Cardiac muscle cell (in vitro differentiated cells and primary cell): ENCODE results near the gene ASB4. TPM values are rescaled to one million over a fixed set of nuclear protein-coding genes. Genes with fewer than 3 reads are reported as not detected.
"Not testable (repeated sequence)": the region's sequence is repeated elsewhere in the genome, so short reads cannot be mapped to it uniquely, and the experiment has no call there.

ENCODE experiments used
- DNase-seq, 2 donors: peaks; one replicate each; pipeline versions ENCODE4 v3.0.0 to v3.0.0-alpha.2; 2010 to 2017; ENCODE audit warnings: low read depth in 1 of 2, low spot score in 1 of 2
- H3K27ac ChIP-seq: fragments of 200-600 bp; sonication (generic); 2 replicates; pipeline ENCODE4 v1.5.1; 2016
- H3K27me3 ChIP-seq: fragments of 200-600 bp; sonication (generic); 2 replicates; pipeline ENCODE4 v1.6.0; 2016; ENCODE audit warnings: control low read depth
- H3K36me3 ChIP-seq: fragments of 200-600 bp; sonication (generic); 2 replicates; pipeline ENCODE4 v1.5.1; 2016; ENCODE audit warnings: control low read depth
- H3K4me1 ChIP-seq: fragments of 200-600 bp; sonication (generic); 2 replicates; pipeline ENCODE4 v1.8.1; 2017; ENCODE audit warnings: low read depth, mild to moderate bottlenecking, mixed run types
- H3K4me3 ChIP-seq: fragments of 200-600 bp; sonication (generic); 2 replicates; pipeline ENCODE4 v1.5.1; 2016; ENCODE audit warnings: mild to moderate bottlenecking
- H3K9me3 ChIP-seq: fragments of 200-600 bp; sonication (generic); 2 replicates; pipeline ENCODE4 v1.5.1; 2017; ENCODE audit warnings: low read depth, mild to moderate bottlenecking, control low read depth
- CTCF ChIP-seq: IDR thresholded peaks from 2 replicates; pipeline ENCODE4 v1.5.1; 2012; ENCODE audit warnings: low read depth, mild to moderate bottlenecking, low read length
- polyA plus RNA-seq: library from polyadenylated mRNA; unstranded; fragments of >200 nt; fragmentation: Nextera tagmentation; extraction: Ambion mirVana; gene quantifications from 2 replicates; pipeline ENCODE4 v1.2.1, GENCODE V29; 2016
- total RNA-seq: library from RNA; depleted of rRNA; stranded (reverse); fragments of >200 nt; gene quantifications from 2 replicates; pipeline ENCODE4 v1.2.3, GENCODE V29; 2016

Gene ASB4
- total and polyA plus RNA-seq, 2 experiments from 2014 or later, result 0.13 TPM; not detected in 1

DNA sequence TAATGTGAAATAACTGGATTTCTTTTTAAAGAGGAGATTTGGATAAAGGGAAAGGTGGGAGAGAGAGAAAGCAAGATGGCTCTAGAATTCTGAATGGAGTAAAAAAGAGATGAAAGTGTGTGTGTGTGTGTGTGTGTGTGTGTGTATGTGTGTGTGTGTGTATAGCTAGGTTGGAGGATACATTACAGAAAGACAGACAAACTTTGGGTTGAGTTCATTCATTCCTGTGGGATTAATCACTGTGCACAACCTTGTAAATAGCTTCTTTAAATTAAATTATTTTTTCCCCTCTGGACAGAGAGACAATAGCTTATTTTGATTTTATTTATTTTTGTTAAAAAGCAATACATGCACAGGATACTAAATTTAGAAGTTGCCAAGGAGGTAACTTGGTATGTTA, 7.5 kb downstream of the ASB4 start:
- Histone ChIP-seq H3K36me3 (no peaks in the 10 kb centered on the region), H3K4me3 (no peak overlapping the region), H3K27me3 (no peaks in the 10 kb centered on the region), H3K9me3 (no peaks in the 10 kb centered on the region), H3K4me1 (peaks cover 8% of the 10 kb centered on the region), H3K27ac (no peak overlapping the region)
- TF ChIP-seq CTCF, result no peak
- no peak for DNase-seq

GRCh38 chr7:95493844-95494243, 8.1 kb downstream of the ASB4 start:
- DNase-seq, result no peak
- TF ChIP-seq CTCF, result no peak
- Histone ChIP-seq H3K27me3 (no peaks in the 10 kb centered on the region), H3K27ac (no peak overlapping the region), H3K9me3 (no peaks in the 10 kb centered on the region), H3K4me3 (no peak overlapping the region), H3K36me3 (no peaks in the 10 kb centered on the region), H3K4me1 (peaks cover 8% of the 10 kb centered on the region)

DNA sequence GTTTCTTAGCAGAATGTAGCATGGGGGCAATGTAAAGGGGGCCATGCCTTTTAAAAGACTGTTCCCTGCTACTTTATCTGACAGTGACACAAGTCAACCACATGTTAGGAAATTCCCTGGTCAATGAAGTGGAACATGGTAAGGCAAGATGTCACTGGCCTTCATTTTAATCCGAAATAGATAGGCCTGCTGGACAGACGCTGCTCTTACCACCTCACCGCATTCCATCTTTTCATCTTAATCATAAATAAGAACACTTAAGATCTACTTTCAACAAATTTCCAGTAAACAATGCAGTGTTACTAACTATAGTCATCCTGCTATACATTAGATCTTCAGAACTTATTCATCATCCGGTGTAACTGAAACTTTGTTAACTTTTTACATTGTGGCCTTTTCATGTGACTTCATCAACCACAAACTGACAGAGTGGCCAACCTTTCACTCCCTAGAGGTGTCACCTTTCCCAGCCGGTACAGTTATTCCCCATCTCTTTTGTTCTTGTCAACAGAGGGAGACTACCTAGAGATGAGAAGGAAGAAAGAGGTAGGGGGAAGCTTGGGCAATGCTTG, 15.6 kb downstream of the ASB4 start:
- H3K27ac ChIP-seq, result no peak overlapping the region
- no peaks in the 10 kb centered on the region for H3K27me3 ChIP-seq
- TF ChIP-seq CTCF, result no peak
- no peaks in the 10 kb centered on the region for H3K9me3 ChIP-seq
- no peaks in the 10 kb centered on the region for H3K36me3 ChIP-seq
- H3K4me3 ChIP-seq, result no peak overlapping the region
- no peak for DNase-seq
- H3K4me1 ChIP-seq, result no peaks in the 10 kb centered on the region

DNA sequence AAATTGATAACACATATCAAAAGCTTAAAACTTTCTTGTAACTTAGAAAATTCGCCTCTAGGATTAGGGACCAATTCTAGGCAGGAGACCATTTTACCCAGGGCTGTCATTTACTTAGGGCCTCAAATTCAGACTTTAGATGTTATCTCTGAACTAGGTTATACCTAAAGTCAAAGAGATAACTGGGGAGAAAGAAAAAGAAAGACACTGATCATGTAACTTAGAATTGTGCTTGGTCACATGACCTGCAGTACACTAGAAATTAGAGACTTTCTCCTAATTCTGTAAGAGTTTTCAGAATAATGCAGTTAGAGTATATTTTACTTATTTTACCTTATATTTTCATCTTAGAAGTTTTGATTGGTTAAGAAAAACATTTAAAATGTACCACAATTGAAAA, 16.7 kb downstream of the ASB4 start:
- Histone ChIP-seq H3K4me3 (no peak overlapping the region), H3K27ac (no peak overlapping the region), H3K9me3 (no peaks in the 10 kb centered on the region), H3K4me1 (no peaks in the 10 kb centered on the region), H3K27me3 (no peaks in the 10 kb centered on the region), H3K36me3 (no peaks in the 10 kb centered on the region)
- no peak for DNase-seq
- no peak for TF ChIP-seq CTCF

GRCh38 chr7:95503271-95504131, 17.8 kb downstream of the ASB4 start:
- Histone ChIP-seq H3K4me3 (no peak overlapping the region), H3K27me3 (no peaks in the 10 kb centered on the region), H3K27ac (no peak overlapping the region), H3K36me3 (no peaks in the 10 kb centered on the region), H3K4me1 (no peaks in the 10 kb centered on the region), H3K9me3 (no peaks in the 10 kb centered on the region)
- TF ChIP-seq CTCF, result no peak
- no peak for DNase-seq

DNA sequence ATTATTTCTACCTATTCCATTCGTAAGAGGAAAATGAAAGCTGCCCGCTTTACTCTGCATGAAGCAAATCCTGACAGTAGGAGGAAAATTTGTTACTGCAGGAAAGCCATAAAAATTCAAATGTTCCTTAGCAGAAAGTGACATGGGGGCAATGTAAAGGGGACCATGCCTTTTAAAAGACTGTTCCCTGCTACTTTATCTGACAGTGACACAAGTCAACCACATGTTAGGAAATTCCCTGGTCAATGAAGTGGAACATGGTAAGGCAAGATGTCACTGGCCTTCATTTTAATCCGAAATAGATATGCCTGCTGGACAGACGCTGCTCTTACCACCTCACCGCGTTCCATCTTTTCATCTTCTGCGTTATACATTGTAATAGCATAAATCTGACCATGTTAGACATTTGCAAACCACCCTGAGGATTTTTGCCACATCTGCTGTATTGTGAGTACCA, 18.4 kb downstream of the ASB4 start:
- not testable (repeated sequence) for DNase-seq, H3K4me1 ChIP-seq, H3K36me3 ChIP-seq, H3K27me3 ChIP-seq, H3K27ac ChIP-seq, H3K4me3 ChIP-seq, H3K9me3 ChIP-seq
